Natural killer cell (primary cell): Measurements from ENCODE around the gene KIT. TPM values are rescaled to one million over a fixed set of nuclear protein-coding genes. Genes with fewer than 3 reads are reported as not detected.

Experiments used
- ATAC-seq, 3 donors: fragments of 150-1000 bp in 2 of 3; fragments of 200-7000 bp in 1 of 3; cut with Tn5 transposase; 1 replicate in 1 of 3; 2 replicates in 2 of 3; pipeline ENCODE4 v1.10.0; 2021; ENCODE audit warnings: mild to moderate bottlenecking in 2 of 3, moderate library complexity in 2 of 3
- DNase-seq, 2 donors: peaks; one replicate each; pipeline versions ENCODE4 v3.0.0 to v3.0.0-alpha.2; 2013 to 2021; ENCODE audit warnings: mixed read lengths in 1 of 2
- H3K27ac ChIP-seq: one replicate; pipeline ENCODE4 v1.5.1; 2013; ENCODE audit warnings: mild to moderate bottlenecking, low read length
- H3K27me3 ChIP-seq: one replicate; pipeline ENCODE4 v1.6.1; 2013; ENCODE audit warnings: low read length; ENCODE audit not compliant: control insufficient read depth, insufficient read depth
- H3K36me3 ChIP-seq: one replicate; pipeline ENCODE4 v1.6.1; 2013; ENCODE audit warnings: low read length; ENCODE audit not compliant: control insufficient read depth, insufficient read depth
- H3K4me1 ChIP-seq: one replicate; pipeline ENCODE4 v1.6.1; 2013; ENCODE audit warnings: low read length; ENCODE audit not compliant: control insufficient read depth, insufficient read depth
- H3K4me3 ChIP-seq: one replicate; pipeline ENCODE4 v1.5.1; 2013; ENCODE audit warnings: low read length
- H3K9me3 ChIP-seq: one replicate; pipeline ENCODE4 v1.6.1; 2013; ENCODE audit warnings: low read length; ENCODE audit not compliant: control insufficient read depth, insufficient read depth
- H3K27ac Mint-ChIP-seq, 2 donors: one replicate each; pipeline ENCODE4 v1.8.0; 2022; ENCODE audit warnings: mild to moderate bottlenecking in 2 of 2, mixed read lengths in 2 of 2, moderate library complexity in 1 of 2
- H3K27me3 Mint-ChIP-seq, 2 donors: one replicate each; pipeline ENCODE4 v1.8.0; 2022; ENCODE audit warnings: low read depth in 2 of 2, mixed read lengths in 2 of 2
- H3K36me3 Mint-ChIP-seq: one replicate; pipeline ENCODE4 v1.8.0; 2022; ENCODE audit warnings: mixed read lengths
- H3K4me1 Mint-ChIP-seq, 2 donors: one replicate each; pipeline ENCODE4 v1.8.0; 2022; ENCODE audit warnings: mixed read lengths in 2 of 2
- H3K4me3 Mint-ChIP-seq: one replicate; pipeline ENCODE4 v1.8.0; 2022; ENCODE audit warnings: mild to moderate bottlenecking, moderate library complexity, mixed read lengths
- H3K9me3 Mint-ChIP-seq, 2 donors: one replicate each; pipeline ENCODE4 v1.8.0; 2022; ENCODE audit warnings: mixed read lengths in 2 of 2
- CTCF ChIP-seq: fragments of 200-600 bp; IDR thresholded peaks from one replicate; pipeline ENCODE4 v1.8.0; 2022; ENCODE audit warnings: antibody characterized with exemption
- WGBS: methylation state at CpG from one replicate; pipeline ENCODE4 v1.1.7; 2013; ENCODE audit warnings: missing lambda C conversion rate; ENCODE audit not compliant: insufficient coverage; 5-methylcytosine and 5-hydroxymethylcytosine counted together
- intact Hi-C: fragments of 100-400 bp; cut with micrococcal nuclease; formaldehyde crosslinking; loops from one replicate; pipeline ENCODE4 v1.14.2; 2022
- total RNA-seq, 4 donors: library from RNA; stranded (reverse); fragments of 120-200 nt in 1 of 4; gene quantifications; one replicate each; pipeline versions ENCODE4 v1.2.3 to v1.2.4, GENCODE V29; 2013 to 2022

KIT gene
- total RNA-seq, 3 donors from 2014 or later (not counting 1 experiment from before 2014, with no cell fraction given), result 2.0 to 6.6 (median 3.2) TPM

DNA sequence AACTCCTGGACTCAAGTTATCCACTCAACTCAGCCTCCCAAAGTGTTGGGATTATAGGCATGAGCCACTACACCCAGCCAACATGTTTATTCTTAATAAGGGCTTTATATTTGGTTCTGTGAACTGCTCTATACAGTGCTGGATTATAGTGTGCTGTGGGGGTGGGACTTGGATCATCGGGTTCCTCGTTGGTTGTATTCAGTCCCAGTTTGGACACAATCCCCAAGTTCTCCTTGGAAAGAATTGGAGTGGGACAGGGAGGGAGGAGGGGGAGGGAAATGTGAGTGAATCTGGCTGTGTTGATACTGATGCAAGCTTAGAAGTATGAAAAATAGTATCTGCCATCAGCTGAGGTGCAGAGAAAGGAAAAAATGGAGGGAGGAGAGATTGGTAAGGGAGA is 121.3 kb downstream of the KIT start:
- no peaks in the 10 kb centered on the region for H3K27me3 ChIP-seq
- H3K9me3 ChIP-seq, result no peaks in the 10 kb centered on the region
- Mint-ChIP-seq H3K9me3 (no peaks in the 10 kb centered on the region), H3K36me3 (no peaks in the 10 kb centered on the region), H3K4me3 (no peak overlapping the region), H3K4me1 (peaks cover 9% of the 10 kb centered on the region in 2 donors), H3K27ac (no peak overlapping the region), H3K27me3 (peaks cover 0 to 6% of the 10 kb centered on the region in 2 donors)
- WGBS, result 88% methylated on average over 2 of the region's 2 CpGs
- DNase-seq (no peak), ATAC-seq (no peak)
- no peak for TF ChIP-seq CTCF
- H3K4me1 ChIP-seq, result peaks cover 8% of the 10 kb centered on the region
- H3K27ac ChIP-seq, result no peak overlapping the region
- no peak overlapping the region for H3K4me3 ChIP-seq
- no peaks in the 10 kb centered on the region for H3K36me3 ChIP-seq
- intact Hi-C loops, result no loop called here

DNA sequence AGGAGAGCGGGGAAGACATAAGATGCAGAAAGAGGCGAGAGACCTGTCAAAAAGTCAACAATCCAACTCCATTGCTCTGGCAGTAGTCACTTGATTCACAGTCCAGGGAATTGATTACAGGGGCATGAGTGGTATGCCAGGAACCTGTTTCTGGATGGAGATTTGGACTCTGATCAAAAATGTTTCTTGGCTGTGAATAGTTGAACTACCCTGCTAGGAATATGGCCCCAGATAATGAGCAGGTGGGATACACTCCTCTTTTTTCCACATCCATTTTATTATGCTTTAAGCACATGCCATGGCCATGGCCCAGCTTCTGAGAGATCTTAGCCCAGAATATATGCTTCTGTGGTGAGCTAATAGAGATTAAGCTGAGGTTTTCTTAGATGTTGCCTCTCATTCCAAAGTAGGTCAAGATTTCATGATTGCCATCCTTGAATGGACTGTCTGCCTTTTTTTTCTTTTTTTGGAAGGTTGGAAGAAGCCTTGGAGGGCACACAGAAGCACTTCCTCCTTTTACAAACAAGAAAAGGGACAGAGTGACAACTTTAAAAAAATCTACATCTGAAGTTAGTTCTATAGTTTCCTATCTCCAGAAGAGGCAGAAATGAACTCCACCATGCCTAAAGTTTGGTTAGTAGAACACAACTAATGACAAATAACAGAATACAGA is 121.9 kb downstream of the KIT start:
- no peak for TF ChIP-seq CTCF
- H3K9me3 ChIP-seq, result no peaks in the 10 kb centered on the region
- no peak for ATAC-seq
- H3K4me1 ChIP-seq, result peaks cover 10% of the 10 kb centered on the region
- Mint-ChIP-seq H3K9me3 (no peaks in the 10 kb centered on the region), H3K4me3 (no peak overlapping the region), H3K4me1 (peaks cover 14 to 15% of the 10 kb centered on the region in 2 donors), H3K27ac (no peak overlapping the region), H3K36me3 (no peaks in the 10 kb centered on the region), H3K27me3 (peaks cover 0 to 6% of the 10 kb centered on the region in 2 donors)
- no peak overlapping the region for H3K4me3 ChIP-seq
- H3K36me3 ChIP-seq, result no peaks in the 10 kb centered on the region
- no peak overlapping the region for H3K27ac ChIP-seq
- intact Hi-C loops, result no loop called here
- DNase-seq, result no peak
- no peaks in the 10 kb centered on the region for H3K27me3 ChIP-seq
- WGBS, result 93% methylated on average over 2 of the region's 2 CpGs

- H3K36me3 Mint-ChIP-seq, result no peaks in the 10 kb centered on the region
- Histone ChIP-seq H3K4me3 (no peak overlapping the region), H3K27me3 (no peaks in the 10 kb centered on the region), H3K9me3 (no peaks in the 10 kb centered on the region), H3K27ac (no peak overlapping the region), H3K36me3 (no peaks in the 10 kb centered on the region), H3K4me1 (peaks cover 10% of the 10 kb centered on the region)
- no peak overlapping the region for H3K4me3 Mint-ChIP-seq
- no peak for TF ChIP-seq CTCF
- ATAC-seq (peak in 1 of 3 donors; percentile 57), DNase-seq (no peak)
- H3K4me1 Mint-ChIP-seq, result peaks cover 15% of the 10 kb centered on the region in 2 donors
- intact Hi-C loops, result no loop called here
- no peaks in the 10 kb centered on the region for H3K9me3 Mint-ChIP-seq
- no peak overlapping the region for H3K27ac Mint-ChIP-seq
- peaks cover 0 to 6% of the 10 kb centered on the region in 2 donors for H3K27me3 Mint-ChIP-seq
These were observed 122.4 kb downstream of the KIT start for GRCh38 chr4:54780149-54780495.

GRCh38 chr4:54781756-54782155 is 124.0 kb downstream of the KIT start:
- Histone ChIP-seq H3K4me3 (no peak overlapping the region), H3K4me1 (peaks cover 10% of the 10 kb centered on the region), H3K9me3 (no peaks in the 10 kb centered on the region), H3K36me3 (no peaks in the 10 kb centered on the region), H3K27me3 (no peaks in the 10 kb centered on the region), H3K27ac (no peak overlapping the region)
- DNase-seq, result no peak
- no peak for TF ChIP-seq CTCF
- H3K4me3 Mint-ChIP-seq, result no peak overlapping the region
- H3K4me1 Mint-ChIP-seq, result peaks cover 15% of the 10 kb centered on the region in 2 donors
- no peak for ATAC-seq
- no peaks in the 10 kb centered on the region for H3K36me3 Mint-ChIP-seq
- H3K27ac Mint-ChIP-seq, result no peak overlapping the region
- no peaks in the 10 kb centered on the region for H3K9me3 Mint-ChIP-seq
- intact Hi-C loops, result no loop called here
- peaks cover 0 to 3% of the 10 kb centered on the region in 2 donors for H3K27me3 Mint-ChIP-seq
- 94% methylated on average over 4 of the region's 4 CpGs for WGBS
